ENCODE results near the gene HOXB2.

The HOXB2 gene

DNA sequence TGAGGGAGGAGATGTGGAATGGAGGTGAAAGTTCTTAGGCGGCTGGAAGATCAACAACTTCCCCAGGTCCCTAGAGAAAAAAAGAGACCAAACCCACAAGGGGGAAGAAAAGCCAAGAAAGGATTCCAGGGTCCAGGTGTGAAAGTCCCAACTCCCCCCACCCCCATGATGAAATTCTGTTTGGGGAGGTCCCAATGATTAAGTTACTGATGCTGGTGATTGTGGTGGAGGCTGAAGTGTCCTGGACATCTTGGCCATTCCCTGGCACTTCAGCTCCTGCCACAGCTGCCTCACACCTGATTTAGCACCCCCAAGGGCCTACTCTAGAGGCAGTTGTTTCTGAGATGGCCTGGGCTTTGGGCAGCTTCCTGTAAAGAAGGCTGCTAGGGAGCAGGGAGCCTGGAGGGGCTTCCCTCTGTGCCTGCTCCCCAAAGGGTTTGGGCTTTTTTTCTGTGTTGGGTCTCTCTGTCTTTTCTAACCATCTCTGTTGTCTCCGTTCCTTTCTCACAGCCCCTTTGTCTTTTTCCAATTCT lies 20.2 kb upstream of the HOXB2 start:
- no peak for DNase-seq

DNA sequence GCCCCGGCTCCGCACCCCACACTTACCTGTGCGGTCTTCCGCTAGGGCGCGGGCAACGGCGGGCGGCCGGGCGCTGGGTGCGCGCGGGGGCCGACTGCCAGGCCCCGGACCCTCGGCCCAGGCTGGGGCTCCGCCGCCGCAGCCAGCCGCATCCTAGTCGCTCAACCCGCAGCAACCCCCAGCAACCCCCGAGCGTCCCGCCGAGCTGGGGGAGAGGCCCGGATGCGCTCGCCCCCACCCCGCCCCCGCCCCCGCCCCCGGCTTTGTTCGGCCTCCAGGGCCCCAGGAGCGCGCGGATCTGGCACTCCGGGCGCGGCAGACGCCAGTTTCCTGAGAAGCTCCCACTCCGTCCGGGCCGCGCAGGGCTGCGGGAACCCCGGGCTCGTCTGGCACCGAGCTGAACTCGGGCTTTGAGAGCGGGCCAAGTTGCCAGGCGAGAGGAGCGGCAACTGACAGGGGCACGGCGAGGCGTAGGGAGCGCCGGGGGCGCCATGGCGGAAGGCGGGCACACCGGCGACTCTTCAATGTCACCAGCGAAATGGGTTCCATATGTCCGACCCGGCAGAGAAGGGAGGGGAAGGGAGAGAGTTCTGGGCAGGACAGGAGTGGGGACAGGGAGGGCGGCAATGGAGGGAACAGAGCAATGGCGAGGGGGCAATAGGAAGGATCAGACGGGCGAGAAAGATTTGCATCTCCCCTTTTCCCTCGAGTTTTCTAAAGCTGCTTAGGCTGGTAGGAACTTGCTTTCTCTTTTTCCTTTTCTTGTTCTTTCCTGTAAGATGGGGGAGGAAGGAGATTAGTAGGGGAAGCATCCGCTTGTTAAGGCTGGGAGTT lies 19.5 kb upstream of the HOXB2 start:
- no peak for DNase-seq

DNA sequence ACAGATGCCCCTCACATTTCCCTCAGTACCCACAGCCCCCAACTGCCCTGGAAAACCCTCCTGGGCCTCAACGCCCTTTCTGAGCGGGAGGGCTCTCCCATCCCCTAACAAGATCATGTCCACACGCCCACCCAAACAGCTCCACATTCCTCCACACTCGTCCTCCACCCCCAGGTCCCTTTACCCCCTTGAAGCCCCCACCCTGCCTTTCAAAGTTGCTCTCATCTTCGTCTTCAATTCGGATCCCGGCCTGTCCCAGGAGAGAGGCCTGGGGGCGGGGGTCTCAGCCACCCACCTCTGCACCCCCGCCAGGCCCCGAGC lies 18.9 kb upstream of the HOXB2 start:
- DNase-seq = no peak

DNA sequence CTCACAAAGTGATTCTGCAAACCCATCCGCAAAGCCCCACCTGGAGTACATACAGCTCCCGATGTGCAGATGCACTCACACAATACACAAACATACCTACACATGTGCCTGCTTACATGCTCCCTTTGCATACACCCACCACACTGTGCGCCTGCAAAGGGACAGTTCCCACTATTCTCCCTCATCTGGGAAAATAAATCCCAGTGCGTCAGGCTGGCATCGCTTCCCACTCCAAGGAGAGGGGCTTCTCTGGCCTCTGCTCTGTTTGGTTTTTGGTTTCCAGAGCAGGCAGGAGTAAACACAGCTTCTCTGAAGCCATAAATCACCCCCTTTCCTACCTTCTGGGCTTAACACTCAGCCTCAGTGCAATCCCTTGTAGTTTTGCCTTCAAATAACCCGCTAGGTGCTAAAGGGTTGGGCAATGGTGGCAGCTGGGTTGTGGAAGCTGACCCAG lies 18.5 kb upstream of the HOXB2 start:
- DNase-seq = no peak

DNA sequence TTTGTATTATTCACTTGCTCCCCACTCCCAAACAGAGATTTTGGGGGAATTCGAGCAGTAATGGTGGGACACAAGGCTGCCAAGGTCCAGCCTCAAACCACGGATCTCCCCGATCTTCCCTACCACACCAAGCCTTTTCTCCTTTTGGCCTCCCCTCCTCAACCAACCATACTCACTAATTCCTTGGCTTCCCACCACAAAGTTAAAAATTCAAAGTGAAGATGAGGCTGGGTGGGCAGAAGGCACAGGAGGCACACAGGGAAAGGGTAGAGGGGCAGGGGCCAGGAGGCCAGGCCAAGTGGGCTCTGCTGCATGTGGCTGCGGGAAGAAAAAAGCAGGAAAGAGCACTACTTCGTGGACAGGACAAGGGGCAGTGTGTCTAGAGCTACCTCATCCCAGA lies 18.0 kb upstream of the HOXB2 start:
- no peak for DNase-seq

DNA sequence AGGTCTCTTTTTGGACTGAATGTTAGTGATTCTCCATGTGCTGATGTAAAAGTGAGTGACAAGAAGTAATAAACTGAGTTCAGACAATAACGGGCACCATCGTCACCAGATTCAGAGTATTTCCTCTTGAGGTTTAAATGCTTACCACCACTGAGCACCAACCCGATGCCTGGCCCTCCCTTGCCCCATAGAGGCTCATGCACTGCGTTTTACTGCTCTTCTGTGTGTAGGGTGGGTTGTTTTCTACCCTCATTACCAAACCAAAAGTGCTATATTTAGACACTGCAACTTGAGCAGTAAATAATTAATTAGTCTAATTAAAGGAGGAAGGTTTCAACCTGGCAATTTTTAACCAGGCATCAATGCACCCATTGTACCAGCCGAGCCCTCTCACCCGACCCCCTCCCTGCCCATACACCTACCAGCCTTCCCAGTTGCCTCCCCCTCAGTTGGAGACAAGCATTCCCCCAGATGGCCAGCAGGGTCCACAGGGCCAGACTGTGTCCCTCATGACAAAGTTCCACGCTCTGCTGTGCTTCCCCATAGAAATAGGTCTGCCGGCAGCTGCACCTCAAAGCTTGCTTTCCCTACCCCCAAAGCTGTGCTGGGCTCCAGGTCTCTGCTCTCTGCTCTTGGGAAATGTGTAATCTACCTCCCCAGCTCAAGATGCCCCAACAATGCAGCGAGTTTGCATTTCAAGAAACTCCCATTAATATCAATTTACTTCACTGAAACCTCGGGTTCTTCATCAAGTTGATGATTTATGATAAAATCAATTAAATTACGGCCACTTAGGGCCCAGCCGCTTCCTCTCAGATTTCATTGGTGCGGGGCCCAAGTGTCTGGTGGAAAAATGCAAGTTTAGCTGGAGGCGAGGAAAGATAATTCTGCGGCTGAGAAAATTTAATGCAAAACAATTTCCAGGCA lies 17.2 kb upstream of the HOXB2 start:
- no peak for DNase-seq

DNA sequence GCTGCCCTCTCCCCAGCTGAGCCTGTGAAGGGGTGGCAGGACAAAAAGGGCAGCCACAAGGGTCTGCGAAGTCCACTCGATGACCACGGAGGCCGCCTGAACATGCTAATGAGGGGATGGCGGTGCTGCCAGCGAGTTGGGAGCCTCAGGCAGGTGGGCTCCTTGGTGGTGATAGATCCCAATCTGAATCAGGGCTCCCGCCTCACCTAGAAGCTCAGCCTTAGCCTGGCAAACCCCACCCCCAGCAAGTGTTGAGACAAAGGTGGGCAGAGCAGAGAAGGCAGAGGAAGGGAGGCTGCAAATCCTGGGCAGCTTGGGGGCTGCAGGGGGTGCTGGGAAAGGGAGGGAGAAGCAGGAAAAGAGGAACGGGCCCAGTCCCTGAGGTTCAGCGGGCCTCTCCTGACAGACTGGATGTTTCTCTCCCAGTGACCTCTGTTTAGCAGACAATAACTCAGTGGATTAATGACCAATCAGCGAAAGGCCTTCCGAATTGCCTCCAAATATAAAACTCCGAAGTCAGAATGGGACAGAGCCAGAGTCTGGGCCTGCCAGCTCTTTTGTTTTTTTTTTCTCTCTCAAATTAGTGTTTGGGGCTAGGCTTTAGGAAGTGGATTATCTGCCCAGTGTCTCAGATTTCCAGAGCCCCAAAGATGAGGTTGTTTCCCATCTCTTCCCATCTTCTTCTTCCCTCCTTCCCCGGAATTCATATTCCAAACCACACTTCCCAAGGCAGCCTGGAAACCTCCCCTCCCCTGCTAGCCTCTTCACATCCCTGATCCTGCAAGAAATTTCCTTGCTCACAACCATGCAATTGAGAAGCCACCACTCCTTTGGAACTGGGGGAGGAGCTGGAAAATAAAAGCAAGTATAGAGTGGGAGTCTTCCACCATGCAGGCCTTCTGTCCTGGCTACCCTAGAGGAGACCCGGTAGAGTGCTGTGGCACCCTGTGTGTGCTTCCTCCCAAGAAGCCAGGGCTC lies 15.2 kb upstream of the HOXB2 start:
- DNase-seq = no peak

DNA sequence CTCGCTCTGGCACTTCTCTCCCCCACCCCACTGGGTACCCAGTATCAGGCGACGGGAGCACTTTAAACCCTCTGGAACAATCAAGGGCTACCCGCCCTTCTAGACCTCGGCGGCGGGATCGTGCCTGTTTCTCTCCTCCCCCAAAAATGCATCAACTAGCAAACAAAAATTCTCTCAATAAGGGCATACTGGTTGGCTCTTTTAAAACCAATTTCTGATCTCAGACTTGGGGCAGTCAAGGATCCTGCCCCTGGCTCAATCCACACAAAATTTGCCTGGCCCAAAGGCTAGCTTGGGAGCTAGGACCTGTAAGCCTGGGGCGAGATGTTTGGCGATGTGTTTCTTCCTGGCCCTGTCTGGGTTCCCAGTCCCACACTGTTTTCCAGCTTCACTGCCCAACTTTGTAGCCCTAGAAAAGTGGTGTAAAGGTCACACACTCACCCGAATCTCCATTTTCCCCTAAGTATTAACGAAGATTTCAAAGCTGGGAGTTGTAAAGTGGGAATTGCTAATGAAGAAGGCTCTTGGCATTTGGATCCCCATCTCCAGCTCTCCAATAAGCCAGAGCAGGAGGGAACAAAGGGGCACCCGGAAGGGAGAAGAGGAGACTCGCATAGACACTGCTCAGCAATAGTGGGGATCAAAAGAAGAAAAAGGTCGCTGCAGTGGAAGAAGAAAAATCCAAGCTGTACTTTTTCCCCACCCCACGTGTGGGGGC lies 14.4 kb upstream of the HOXB2 start:
- no peak for DNase-seq

DNA sequence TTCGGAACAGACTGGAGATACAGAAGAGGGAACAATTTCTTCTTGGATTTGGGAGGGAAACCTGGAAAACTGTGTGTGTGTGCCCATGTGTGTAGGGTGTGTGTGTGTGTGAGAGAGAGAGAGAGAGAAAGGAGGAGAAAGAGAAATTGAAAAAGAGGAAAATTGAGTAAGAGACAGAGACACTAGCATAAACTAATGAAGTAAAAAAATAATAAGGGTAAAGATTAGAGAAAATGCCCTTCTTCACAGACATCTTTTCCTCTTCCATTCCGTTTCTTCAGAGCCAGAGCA lies 13.9 kb upstream of the HOXB2 start:
- no peak for DNase-seq

DNA sequence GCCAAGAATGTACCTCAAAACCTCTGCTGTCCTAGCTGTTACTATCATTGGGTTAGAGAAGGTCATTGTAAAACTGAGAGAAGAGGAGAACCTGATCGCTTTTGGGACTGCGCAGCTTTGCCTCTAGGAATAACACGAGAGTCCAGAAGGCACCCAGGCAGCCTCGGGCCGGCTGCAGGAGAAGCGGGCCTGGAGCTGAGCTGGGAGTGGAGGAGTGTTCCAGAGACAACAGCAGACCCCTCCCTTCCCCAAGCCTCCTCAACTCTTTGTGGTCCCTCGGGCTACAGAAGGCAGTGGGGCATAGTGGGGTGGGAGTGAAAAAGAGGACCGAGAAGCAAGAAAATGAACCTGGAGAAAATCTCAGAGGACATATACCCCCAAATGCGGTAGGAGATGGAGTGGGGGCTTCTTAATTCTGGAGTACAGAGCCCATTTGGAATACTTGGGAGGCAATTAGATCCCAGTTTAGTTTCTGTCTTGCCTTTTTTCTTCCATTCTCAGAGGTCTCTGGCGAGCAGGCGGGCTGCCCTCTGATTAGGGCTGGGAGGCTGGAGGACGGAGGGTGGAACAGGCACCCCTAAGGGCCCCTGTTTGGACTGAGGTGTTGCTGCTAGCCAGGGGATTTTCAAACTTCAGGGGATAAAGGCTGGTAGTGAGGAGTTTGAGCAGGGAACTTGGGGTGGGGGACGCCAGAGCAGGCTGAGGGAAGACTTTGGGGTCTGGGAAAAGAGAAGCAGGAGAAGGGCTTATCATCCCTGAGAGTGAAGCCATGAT lies 13.3 kb upstream of the HOXB2 start:
- DNase-seq = no peak

DNA sequence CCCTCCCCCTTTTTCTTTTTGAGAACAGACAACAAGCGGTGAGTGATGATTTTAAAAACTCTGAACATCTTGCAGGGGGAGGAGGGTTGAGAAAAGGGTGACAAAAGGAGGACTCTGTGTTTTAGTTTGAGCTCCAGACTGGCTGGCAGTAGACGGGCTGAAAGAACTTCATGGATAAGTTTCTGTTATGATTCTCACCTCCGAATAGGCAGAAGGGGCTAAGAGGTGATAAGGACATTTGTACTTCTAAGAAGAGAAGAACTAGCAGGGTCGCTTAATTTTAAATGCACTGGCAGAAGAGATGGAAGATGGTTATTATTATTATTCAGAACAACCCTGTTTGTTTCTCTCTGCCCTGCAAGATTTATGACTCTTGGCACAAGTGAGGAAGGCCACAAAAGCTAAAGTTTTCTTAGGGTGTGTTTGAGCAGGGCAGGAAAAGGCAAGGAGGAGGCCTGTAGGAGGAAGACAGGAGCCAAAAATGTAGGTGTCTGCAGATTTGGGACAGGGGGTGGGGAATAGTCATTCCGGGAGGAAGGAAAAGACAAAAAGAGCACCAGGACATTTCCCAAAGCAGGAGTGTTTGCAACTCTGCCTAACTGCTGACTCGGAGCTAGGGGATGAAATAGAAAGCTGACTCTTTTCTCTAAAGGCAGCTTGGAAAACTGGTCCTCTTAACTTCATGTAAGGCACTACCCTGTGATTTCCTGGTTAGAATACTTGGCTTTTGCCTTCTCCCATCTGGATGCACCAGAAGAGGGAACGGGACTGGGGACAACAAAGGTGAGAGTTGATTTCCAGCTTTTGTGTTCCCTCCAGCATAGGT lies 11.9 kb upstream of the HOXB2 start:
- no peak for DNase-seq

DNA sequence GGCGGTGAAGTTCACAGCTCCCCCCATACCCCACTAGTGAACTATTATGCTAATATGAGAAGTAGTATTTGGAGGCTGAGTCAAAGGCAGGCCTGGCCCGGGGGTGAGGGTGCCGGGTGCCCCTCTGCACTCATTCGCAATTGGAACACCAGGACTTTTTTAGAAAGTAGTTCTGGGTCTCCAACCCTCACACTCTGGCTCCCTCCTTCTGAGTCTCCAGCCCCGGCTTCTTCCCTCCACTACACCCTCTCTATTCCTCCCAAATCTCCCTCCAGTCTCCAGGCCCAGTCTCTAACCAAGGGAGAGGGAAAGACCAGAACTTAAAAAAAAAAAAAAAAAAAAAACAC lies 11.3 kb upstream of the HOXB2 start:
- DNase-seq = no peak

DNA sequence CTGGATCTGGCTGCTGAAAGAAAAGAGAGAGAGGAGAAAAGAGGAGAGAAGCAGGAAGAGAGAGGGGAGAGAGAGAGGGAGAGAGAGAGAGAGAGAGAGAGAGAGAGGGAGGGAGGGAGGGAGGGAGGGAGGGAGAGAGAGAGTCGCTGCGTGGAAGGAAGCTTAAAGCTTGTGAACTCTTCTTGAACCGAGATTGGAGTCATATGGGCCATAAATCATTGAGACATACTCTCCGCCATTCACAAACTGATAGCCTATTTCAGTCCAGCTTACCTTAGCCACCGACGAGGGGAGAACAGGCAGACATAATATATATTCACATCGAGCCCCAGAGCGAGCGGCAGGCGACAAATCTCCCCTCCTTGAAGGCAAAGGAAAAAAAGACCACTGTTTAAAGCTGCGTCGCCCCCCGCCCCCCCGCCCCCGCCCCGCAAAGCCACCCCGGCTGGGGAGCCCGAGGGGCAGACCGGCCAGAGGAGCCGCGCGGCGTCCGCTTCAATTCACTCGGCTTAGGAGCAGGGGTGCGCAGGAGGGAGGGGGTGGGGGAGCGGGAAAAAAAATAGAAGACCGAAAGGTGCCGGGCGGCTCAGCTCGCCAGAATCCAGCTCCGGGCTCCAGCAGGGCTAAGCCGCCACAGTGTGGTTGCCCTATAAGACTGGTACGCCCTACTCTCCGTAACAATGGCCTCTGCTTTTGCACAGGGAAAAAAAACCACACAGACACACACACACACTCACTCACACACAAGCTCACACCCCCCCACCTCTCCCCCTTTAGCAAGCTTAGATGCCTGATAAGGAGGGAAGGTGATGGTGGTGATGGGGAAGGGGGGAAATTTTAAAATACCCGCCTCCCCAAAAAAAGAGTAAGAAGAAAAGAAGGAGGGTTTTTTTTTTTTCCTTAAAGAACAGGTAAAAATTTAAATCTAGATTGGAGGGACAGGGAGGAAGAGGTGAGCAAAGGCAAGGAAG lies 10.6 kb upstream of the HOXB2 start:
- DNase-seq = no peak

DNA sequence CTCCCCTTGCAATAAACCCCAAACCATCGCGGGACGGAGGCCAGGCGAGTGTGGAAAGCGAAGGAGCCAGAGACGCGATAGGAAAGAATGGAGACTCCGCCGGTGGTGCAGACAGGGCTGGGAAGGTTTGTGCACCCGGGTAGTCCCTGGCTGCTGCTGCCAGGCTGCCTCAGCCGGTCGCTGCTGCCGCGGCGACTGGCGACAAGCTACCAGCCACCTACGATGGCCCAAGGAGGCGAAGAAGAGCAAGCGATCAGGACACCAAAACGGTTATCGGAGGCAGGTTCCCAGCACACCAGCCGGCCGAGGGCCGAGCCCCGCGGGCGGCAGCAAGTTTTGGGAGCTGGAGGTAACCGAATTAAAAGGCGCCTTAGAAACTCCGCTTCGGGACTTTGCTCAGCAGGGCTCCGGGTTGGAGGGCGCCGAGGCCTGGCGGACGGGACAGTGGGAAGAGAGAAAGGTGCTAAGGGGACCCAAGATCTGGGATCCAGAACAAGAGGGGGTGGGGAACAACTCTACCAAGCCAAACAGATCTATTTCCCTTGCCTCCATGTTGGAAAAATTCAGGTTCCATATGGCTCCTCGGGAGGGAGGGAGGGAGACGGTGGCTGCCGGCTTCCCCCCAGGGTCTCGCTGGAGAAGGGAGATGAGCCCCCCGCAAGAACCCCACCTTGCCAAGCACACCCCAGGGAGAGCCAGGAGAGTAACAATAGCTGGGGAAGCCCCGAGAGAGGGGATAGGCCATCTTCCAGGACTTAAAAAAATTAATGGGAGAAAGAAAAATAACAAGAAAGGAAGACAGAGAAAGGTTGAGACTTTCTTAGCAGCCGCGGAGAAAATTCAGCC lies 9.7 kb upstream of the HOXB2 start:
- no peak for DNase-seq

DNA sequence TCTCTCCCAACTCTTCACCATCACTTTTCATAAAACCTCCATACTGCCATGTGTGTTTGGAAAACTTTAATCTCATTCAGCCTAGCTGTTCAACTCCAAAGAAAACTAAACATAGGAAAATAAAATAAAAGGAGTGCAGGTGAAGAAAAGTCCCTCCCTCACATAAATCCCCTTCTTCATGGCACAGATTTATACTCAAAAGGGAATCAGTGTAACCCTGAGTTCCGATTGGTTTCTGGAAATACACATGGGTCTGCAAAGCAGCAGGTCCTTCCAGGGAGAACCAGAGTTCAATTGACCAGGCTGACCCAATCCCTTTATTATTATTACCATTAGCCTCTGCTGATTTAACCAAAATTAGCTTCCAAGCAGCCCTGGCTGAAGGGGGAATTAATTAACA lies 8.9 kb upstream of the HOXB2 start:
- DNase-seq = no peak

DNA sequence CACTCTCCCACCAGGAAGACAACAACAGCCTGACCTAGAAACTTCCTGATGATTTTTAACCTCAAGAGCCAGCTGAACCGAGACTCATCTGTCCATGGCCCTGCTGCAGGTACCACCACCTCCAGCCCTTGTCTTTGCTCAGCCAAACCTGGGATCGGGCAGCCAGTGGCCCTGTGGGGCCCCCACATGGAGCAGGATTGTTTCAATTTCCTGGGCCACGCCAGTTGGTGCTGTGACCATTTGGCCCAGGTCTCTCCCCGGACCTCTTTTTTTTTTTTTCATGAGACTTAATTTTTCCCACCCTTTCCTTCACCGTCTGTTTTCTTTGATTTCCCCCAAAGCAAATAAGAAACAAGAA lies 8.3 kb upstream of the HOXB2 start:
- DNase-seq = no peak

DNA sequence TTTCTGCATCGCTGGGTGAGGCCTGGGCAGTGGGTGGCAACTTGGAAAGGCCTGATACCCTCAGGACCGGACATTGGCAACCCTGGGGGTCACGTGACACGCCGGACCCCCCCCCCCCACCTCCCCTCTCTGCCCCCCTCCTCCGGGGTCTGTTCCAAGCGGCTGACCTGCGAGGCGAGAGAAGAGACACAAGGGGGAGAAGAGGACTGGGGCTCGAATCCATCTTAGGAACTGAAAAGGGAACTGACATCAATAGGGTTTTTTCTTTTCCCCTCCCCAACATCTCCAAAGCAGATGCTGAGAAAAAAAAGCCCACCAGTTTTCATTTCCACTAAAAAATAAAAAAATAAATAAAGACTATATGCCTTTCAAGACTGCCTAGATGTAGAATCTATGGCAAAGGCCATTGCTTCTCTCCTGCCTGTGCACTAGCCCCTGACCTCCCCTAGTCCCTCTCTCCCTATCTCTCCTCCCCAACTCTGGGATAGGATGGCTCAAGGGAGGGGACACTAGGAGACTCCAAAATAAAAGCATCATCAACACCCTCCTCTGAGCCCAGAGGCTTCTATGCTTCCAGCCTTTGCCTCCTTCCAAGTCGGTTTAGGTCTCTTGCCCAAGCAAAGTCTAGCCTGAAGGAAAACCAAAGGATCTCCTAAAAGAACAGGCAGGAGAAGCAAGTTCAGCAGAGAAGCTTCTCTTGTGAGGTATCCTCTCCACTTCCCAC lies 7.7 kb upstream of the HOXB2 start:
- DNase-seq = no peak
